Upper lobe of left lung (tissue), 6 donors: Measurements from ENCODE around the gene CD34. TPM values are rescaled to one million over a fixed set of nuclear protein-coding genes. Genes with fewer than 3 reads are reported as not detected.
"Not testable (repeated sequence)": the region's sequence is repeated elsewhere in the genome, so short reads cannot be mapped to it uniquely, and the experiment has no call there.

Experiments used
- ATAC-seq, 2 donors: fragments of 200-7000 bp; cut with Tn5 transposase; one replicate each; pipeline ENCODE4 v1.9.1; 2022; ENCODE audit warnings: mild to moderate bottlenecking in 2 of 2, moderate library complexity in 2 of 2; ENCODE audit not compliant: low FRiP score in 2 of 2
- DNase-seq, 2 donors: peaks; one replicate each; pipeline ENCODE4 v3.0.0-alpha.2; 2019 to 2020
- H3K27ac ChIP-seq, 4 donors: fragments of 200-600 bp; sonication (generic); one replicate each; pipeline ENCODE4 v1.5.1; 2016 to 2019
- H3K27me3 ChIP-seq, 4 donors: fragments of 200-600 bp; sonication (generic); one replicate each; pipeline ENCODE4 v1.5.1; 2017 to 2019
- H3K36me3 ChIP-seq, 4 donors: fragments of 200-600 bp; sonication (generic); one replicate each; pipeline ENCODE4 v1.5.1; 2016 to 2019
- H3K4me1 ChIP-seq, 4 donors: fragments of 200-600 bp; sonication (generic); one replicate each; pipeline ENCODE4 v1.5.1; 2018 to 2019
- H3K4me3 ChIP-seq, 4 donors: fragments of 200-600 bp; sonication (generic); one replicate each; pipeline ENCODE4 v1.5.1; 2017 to 2019; ENCODE audit warnings: mild to moderate bottlenecking in 2 of 4, moderate library complexity in 1 of 4
- H3K9me3 ChIP-seq, 4 donors: fragments of 200-600 bp; sonication (generic); one replicate each; pipeline ENCODE4 v1.5.1; 2018 to 2019
- CTCF ChIP-seq, 6 experiments: fragments of 450-650 bp in 4 of 6; fragments of 200-600 bp in 2 of 6; sonication (generic) in 2 of 6; IDR thresholded peaks; one replicate each; pipeline ENCODE4 v1.5.1; 2016 to 2019; ENCODE audit warnings: antibody characterized with exemption in 6 of 6
- EP300 ChIP-seq, 4 donors: sonication (generic); formaldehyde crosslinking; IDR thresholded peaks; one replicate each; pipeline ENCODE4 v1.5.1; 2017; ENCODE audit warnings: antibody characterized with exemption in 4 of 4, control low read depth in 2 of 4
- POLR2A ChIP-seq, 4 donors: fragments of 450-650 bp; IDR thresholded peaks; one replicate each; pipeline ENCODE4 v1.5.1; 2016 to 2017; ENCODE audit warnings: antibody characterized with exemption in 4 of 4, mild to moderate bottlenecking in 2 of 4
- POLR2AphosphoS5 ChIP-seq, 2 donors: sonication (generic); formaldehyde crosslinking; IDR thresholded peaks; one replicate each; pipeline ENCODE4 v1.5.1; 2017; ENCODE audit warnings: antibody characterized with exemption in 2 of 2
- WGBS, 2 donors: methylation state at CpG; one replicate each; pipeline ENCODE4 v1.1.5; 2017 to 2018; 5-methylcytosine and 5-hydroxymethylcytosine counted together
- total RNA-seq, 6 donors: library from RNA; depleted of rRNA in 4 of 6; stranded (reverse); fragments of >200 nt in 4 of 6; gene quantifications; one replicate each; pipeline versions ENCODE4 v1.1.0 to v1.2.1, GENCODE V29; 2016 to 2021
- donor health status: DM: no; HTN: no; CAD: no; lungs with moderate emphysema.
- donor health status: DM: no; HTN: yes; CAD: no; lungs with severe emphysema.

Gene CD34
- total RNA-seq, 6 donors from 2014 or later, result 8.8 to 78.2 (median 22.4) TPM

- H3K4me3 ChIP-seq, result no peak overlapping the region
- 73 to 80% methylated on average over 4 of the region's 4 CpGs for WGBS, 2 donors
- DNase-seq, result no peak
- ATAC-seq, result no peak
- H3K9me3 ChIP-seq, result no peaks in the 10 kb centered on the region
- no peaks in the 10 kb centered on the region for H3K4me1 ChIP-seq
- H3K27me3 ChIP-seq, result no peaks in the 10 kb centered on the region
- TF ChIP-seq POLR2AphosphoS5 (IDR thresholded peaks at IDR 0.05), result no peak
- TF ChIP-seq EP300 (IDR thresholded peaks at IDR 0.05), result no peak
- TF ChIP-seq POLR2A (IDR thresholded peaks at IDR 0.05), result no peak
- TF ChIP-seq CTCF (IDR thresholded peaks at IDR 0.05), result no peak
- no peaks in the 10 kb centered on the region for H3K36me3 ChIP-seq
- H3K27ac ChIP-seq, result no peak overlapping the region
These were observed 22.4 kb upstream of the CD34 start for GRCh38 chr1:207933205-207933800.

- Histone ChIP-seq H3K9me3 (no peaks in the 10 kb centered on the region), H3K27me3 (no peaks in the 10 kb centered on the region), H3K4me3 (no peak overlapping the region), H3K4me1 (peaks cover 31 to 35% (median 33%) of the 10 kb centered on the region in 4 donors), H3K36me3 (no peaks in the 10 kb centered on the region), H3K27ac (no peak overlapping the region)
- 92 to 100% methylated on average over 1 of the region's 1 CpG for WGBS, 2 donors
- TF ChIP-seq EP300 (IDR thresholded peaks at IDR 0.05) (no peak), CTCF (IDR thresholded peaks at IDR 0.05) (no peak), POLR2AphosphoS5 (IDR thresholded peaks at IDR 0.05) (no peak), POLR2A (IDR thresholded peaks at IDR 0.05) (no peak)
- ATAC-seq, result no peak
- no peak for DNase-seq
These were observed 16.1 kb upstream of the CD34 start for GRCh38 chr1:207926984-207927383.

- not testable (repeated sequence) for H3K9me3 ChIP-seq, H3K4me3 ChIP-seq, ATAC-seq, H3K36me3 ChIP-seq, H3K27me3 ChIP-seq, DNase-seq
- 94 to 96% methylated on average over 3 of the region's 3 CpGs for WGBS, 2 donors
- Histone ChIP-seq H3K4me1 (peaks cover 34 to 39% (median 38%) of the 10 kb centered on the region in 4 donors), H3K27ac (peak overlapping the region in 2 of 4 donors; percentile 72 to 82)
These were observed 15.0 kb upstream of the CD34 start for GRCh38 chr1:207925969-207926368.

GRCh38 chr1:207925210-207925609 lies 14.3 kb upstream of the CD34 start:
- H3K27ac ChIP-seq, result peak overlapping the region; percentile 26 to 82 (median 68)

GRCh38 chr1:207923561-207923960 lies 12.6 kb upstream of the CD34 start:
- H3K4me1 ChIP-seq, result peaks cover 55 to 56% (median 55%) of the 10 kb centered on the region in 4 donors

More at GRCh38 chr1:207925210-207925609, 14.3 kb upstream of the CD34 start:
- no peak overlapping the region for H3K4me3 ChIP-seq
- 14 to 34% methylated on average over 8 of the region's 8 CpGs for WGBS, 2 donors
- no peaks in the 10 kb centered on the region for H3K36me3 ChIP-seq
- no peaks in the 10 kb centered on the region for H3K9me3 ChIP-seq
- no peaks in the 10 kb centered on the region for H3K27me3 ChIP-seq
- DNase-seq, result peak in 1 of 2 donors; percentile 14
- TF ChIP-seq CTCF (IDR thresholded peaks at IDR 0.05) (no peak), POLR2AphosphoS5 (IDR thresholded peaks at IDR 0.05) (no peak), POLR2A (IDR thresholded peaks at IDR 0.05) (no peak), EP300 (IDR thresholded peaks at IDR 0.05) (no peak)
- H3K4me1 ChIP-seq, result peaks cover 39 to 43% (median 40%) of the 10 kb centered on the region in 4 donors
- peak; percentile 53 to 60 for ATAC-seq

More at GRCh38 chr1:207923561-207923960, 12.6 kb upstream of the CD34 start:
- Histone ChIP-seq H3K9me3 (no peaks in the 10 kb centered on the region), H3K4me3 (no peak overlapping the region), H3K27ac (peak overlapping the region; percentile 4 to 82 (median 74)), H3K27me3 (no peaks in the 10 kb centered on the region), H3K36me3 (no peaks in the 10 kb centered on the region)
- TF ChIP-seq POLR2A (IDR thresholded peaks at IDR 0.05) (no peak), EP300 (IDR thresholded peaks at IDR 0.05) (no peak), POLR2AphosphoS5 (IDR thresholded peaks at IDR 0.05) (no peak), CTCF (IDR thresholded peaks at IDR 0.05) (no peak)
- DNase-seq (peak in 1 of 2 donors; percentile 30), ATAC-seq (no peak)
- 36 to 41% methylated on average over 7 of the region's 7 CpGs for WGBS, 2 donors
